Activated CD4-positive, CD25-positive, alpha-beta regulatory T cell (primary cell): Measurements from ENCODE around the gene DMD.

Experiments used
- DNase-seq, 4 experiments: peaks; one replicate each; lab custom pipeline; 2025; lab: John Stamatoyannopoulos, UW

The DMD gene

GRCh38 chrX:32483534-32484136 is 727.7 kb downstream of the DMD start:
- DNase-seq = no peak

- no peak for DNase-seq
Observed at GRCh38 chrX:32480019-32480418, 731.3 kb downstream of the DMD start.

- no peak for DNase-seq
Observed at GRCh38 chrX:32472364-32472763, 739.0 kb downstream of the DMD start.

- DNase-seq = no peak
Observed at GRCh38 chrX:32455704-32456103, 755.6 kb downstream of the DMD start.

GRCh38 chrX:32451954-32452695 is 759.2 kb downstream of the DMD start:
- no peak for DNase-seq

- DNase-seq = no peak
Observed at GRCh38 chrX:32448945-32449344, 762.4 kb downstream of the DMD start.

- DNase-seq = no peak
Observed at GRCh38 chrX:32448320-32448719, 763.0 kb downstream of the DMD start.

- DNase-seq = no peak
Observed at GRCh38 chrX:32447640-32448039, 763.7 kb downstream of the DMD start.

- DNase-seq = no peak
Observed at GRCh38 chrX:32443841-32444240, 767.5 kb downstream of the DMD start.

- no peak for DNase-seq
Observed at GRCh38 chrX:32421266-32421665, 790.1 kb downstream of the DMD start.

GRCh38 chrX:32408389-32408788 is 803.0 kb downstream of the DMD start:
- DNase-seq = peak in 1 of 4 experiments; percentile 0

- DNase-seq = no peak
Observed at GRCh38 chrX:32397562-32398216, 813.7 kb downstream of the DMD start.

- DNase-seq = no peak
Observed at GRCh38 chrX:32395878-32396277, 815.5 kb downstream of the DMD start.

GRCh38 chrX:32392655-32393054 is 818.7 kb downstream of the DMD start:
- DNase-seq = no peak

- DNase-seq = no peak
Observed at GRCh38 chrX:32370456-32371205, 840.7 kb downstream of the DMD start.

- no peak for DNase-seq
Observed at GRCh38 chrX:32293962-32294700, 917.2 kb downstream of the DMD start.

GRCh38 chrX:32289356-32289755 is 922.0 kb downstream of the DMD start:
- no peak for DNase-seq

- no peak for DNase-seq
Observed at GRCh38 chrX:32281853-32282252, 929.5 kb downstream of the DMD start.

- no peak for DNase-seq
Observed at GRCh38 chrX:32280921-32281320, 930.4 kb downstream of the DMD start.

- DNase-seq = no peak
Observed at GRCh38 chrX:32280489-32280888, 930.9 kb downstream of the DMD start.

- DNase-seq = no peak
Observed at GRCh38 chrX:32276153-32276552, 935.2 kb downstream of the DMD start.

- no peak for DNase-seq
Observed at GRCh38 chrX:32269866-32270265, 941.5 kb downstream of the DMD start.
